SH-SY5Y (cell line): ENCODE data around the gene TRMO.

Experiments
- GATA2 ChIP-seq: IDR thresholded peaks from 2 replicates; pipeline ENCODE4 v1.6.1; 2011; ENCODE audit warnings: mild to moderate bottlenecking, low read depth, low read length
- GATA3 ChIP-seq: IDR thresholded peaks from 2 replicates; pipeline ENCODE4 v1.6.1; 2011; ENCODE audit warnings: low read depth, mild to moderate bottlenecking, low read length, moderate library complexity

- TF ChIP-seq GATA2 (no peak), GATA3 (no peak)
Measured at GRCh38 chr9:97963232-97963631, 40.9 kb upstream of the TRMO start.
